Lung (tissue), 12 donors: Measurements from ENCODE around the gene RUSC2. TPM values are rescaled to one million over a fixed set of nuclear protein-coding genes. Genes with fewer than 3 reads are reported as not detected.
A peak's percentile ranks its signal among the peaks of the same experiment; 100 is the strongest.

Source experiments
- ATAC-seq: fragments of 200-7000 bp; cut with Tn5 transposase; one replicate; pipeline ENCODE4 v1.9.1; 2020; ENCODE audit warnings: moderate number of reproducible peaks; ENCODE audit not compliant: insufficient read depth, low FRiP score
- DNase-seq, 3 donors: peaks; one replicate each; pipeline ENCODE4 v3.0.0-alpha.2; 2013 to 2017
- H3K27ac ChIP-seq, 2 donors: one replicate each; pipeline ENCODE4 v1.5.1; 2013; ENCODE audit warnings: mild to moderate bottlenecking in 2 of 2, moderate library complexity in 2 of 2, control low read depth in 1 of 2, inconsistent platforms in 1 of 2, low read depth in 1 of 2, low read length in 1 of 2
- H3K27me3 ChIP-seq, 3 donors: one replicate each; pipeline ENCODE4 v1.5.1; 2013; ENCODE audit warnings: low read length in 2 of 3; ENCODE audit not compliant: control insufficient read depth in 3 of 3, insufficient read depth in 3 of 3
- H3K36me3 ChIP-seq, 4 donors: one replicate each; pipeline ENCODE4 v1.5.1; 2013; ENCODE audit warnings: low read length in 4 of 4, mild to moderate bottlenecking in 1 of 4, moderate library complexity in 1 of 4; ENCODE audit not compliant: control insufficient read depth in 4 of 4, insufficient read depth in 4 of 4
- H3K4me1 ChIP-seq, 5 donors: one replicate each; pipeline ENCODE4 v1.5.1; 2013; ENCODE audit warnings: low read length in 5 of 5, mild to moderate bottlenecking in 2 of 5, moderate library complexity in 1 of 5; ENCODE audit not compliant: control insufficient read depth in 5 of 5, insufficient read depth in 5 of 5
- H3K4me3 ChIP-seq: one replicate; pipeline ENCODE4 v1.5.1; 2013; ENCODE audit warnings: mild to moderate bottlenecking, control low read depth, moderate library complexity
- H3K9ac ChIP-seq, 2 donors: one replicate each; pipeline ENCODE4 v1.5.1; 2013; ENCODE audit warnings: low read length in 2 of 2, control low read depth in 1 of 2; ENCODE audit not compliant: insufficient read depth in 1 of 2
- H3K9me3 ChIP-seq, 4 donors: one replicate each; pipeline ENCODE4 v1.5.1; 2013; ENCODE audit warnings: low read length in 3 of 4, mild to moderate bottlenecking in 1 of 4, moderate library complexity in 1 of 4; ENCODE audit not compliant: control insufficient read depth in 4 of 4, insufficient read depth in 3 of 4
- WGBS, 2 donors: extraction: QIAGEN DNeasy Blood & Tissue Kit; methylation state at CpG; one replicate each; pipeline ENCODE4 v1.1.7; 2013; 5-methylcytosine and 5-hydroxymethylcytosine counted together
- polyA plus RNA-seq, 2 donors: library from polyadenylated mRNA; stranded (reverse); fragments of 200-250 nt; gene quantifications; one replicate each; pipeline ENCODE4 v1.2.1, GENCODE V29; 2013
- total RNA-seq, 2 donors: library from RNA; depleted of rRNA in 1 of 2; stranded (reverse); fragments of >200 nt in 1 of 2; gene quantifications; one replicate each; pipeline ENCODE4 v1.2.1, GENCODE V29; 2014 to 2021
- TF ChIP-seq, protein P1 (sequence below): IDR thresholded peaks from 2 replicates; pipeline ENCODE4 v1.5.1; 2012; ENCODE audit warnings: mild to moderate bottlenecking; ENCODE audit errors: control extremely low read depth, extremely low read depth
- donor health status: control.
- donor health status: control.
- donor health status: Bipolar disorder and iron deficiency.
- donor health status: healthy.
- donor health status: DM: yes; HTN: yes; CAD: no.

Gene RUSC2
- total and polyA plus RNA-seq, 4 donors = 12.2 to 25.7 (median 14.7) TPM

GRCh38 chr9:35452481-35452880, 37.4 kb upstream of the RUSC2 start:
- Histone ChIP-seq H3K9ac (no peak overlapping the region), H3K36me3 (no peaks in the 10 kb centered on the region), H3K4me1 (no peaks in the 10 kb centered on the region), H3K9me3 (peaks cover 0 to 4% (median 1%) of the 10 kb centered on the region in 4 donors), H3K27ac (no peak overlapping the region), H3K27me3 (peaks cover 0 to 3% (median 0%) of the 10 kb centered on the region in 3 donors), H3K4me3 (no peak overlapping the region)
- TF ChIP-seq, protein P1, sequence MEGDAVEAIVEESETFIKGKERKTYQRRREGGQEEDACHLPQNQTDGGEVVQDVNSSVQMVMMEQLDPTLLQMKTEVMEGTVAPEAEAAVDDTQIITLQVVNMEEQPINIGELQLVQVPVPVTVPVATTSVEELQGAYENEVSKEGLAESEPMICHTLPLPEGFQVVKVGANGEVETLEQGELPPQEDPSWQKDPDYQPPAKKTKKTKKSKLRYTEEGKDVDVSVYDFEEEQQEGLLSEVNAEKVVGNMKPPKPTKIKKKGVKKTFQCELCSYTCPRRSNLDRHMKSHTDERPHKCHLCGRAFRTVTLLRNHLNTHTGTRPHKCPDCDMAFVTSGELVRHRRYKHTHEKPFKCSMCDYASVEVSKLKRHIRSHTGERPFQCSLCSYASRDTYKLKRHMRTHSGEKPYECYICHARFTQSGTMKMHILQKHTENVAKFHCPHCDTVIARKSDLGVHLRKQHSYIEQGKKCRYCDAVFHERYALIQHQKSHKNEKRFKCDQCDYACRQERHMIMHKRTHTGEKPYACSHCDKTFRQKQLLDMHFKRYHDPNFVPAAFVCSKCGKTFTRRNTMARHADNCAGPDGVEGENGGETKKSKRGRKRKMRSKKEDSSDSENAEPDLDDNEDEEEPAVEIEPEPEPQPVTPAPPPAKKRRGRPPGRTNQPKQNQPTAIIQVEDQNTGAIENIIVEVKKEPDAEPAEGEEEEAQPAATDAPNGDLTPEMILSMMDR = no peak
- 92 to 95% methylated on average over 2 of the region's 2 CpGs for WGBS, 2 donors
- ATAC-seq (no peak), DNase-seq (no peak)

- Histone ChIP-seq H3K27me3 (peaks cover 0 to 3% (median 0%) of the 10 kb centered on the region in 3 donors), H3K27ac (no peak overlapping the region), H3K4me1 (no peaks in the 10 kb centered on the region), H3K4me3 (no peak overlapping the region), H3K9me3 (peaks cover 0 to 4% (median 1%) of the 10 kb centered on the region in 4 donors), H3K36me3 (no peaks in the 10 kb centered on the region), H3K9ac (no peak overlapping the region)
- no peak for DNase-seq
- ATAC-seq = no peak
- 85 to 88% methylated on average over 2 of the region's 2 CpGs for WGBS, 2 donors
- TF ChIP-seq, protein P1 = no peak
Observed at GRCh38 chr9:35453786-35454185, 36.1 kb upstream of the RUSC2 start.

DNA sequence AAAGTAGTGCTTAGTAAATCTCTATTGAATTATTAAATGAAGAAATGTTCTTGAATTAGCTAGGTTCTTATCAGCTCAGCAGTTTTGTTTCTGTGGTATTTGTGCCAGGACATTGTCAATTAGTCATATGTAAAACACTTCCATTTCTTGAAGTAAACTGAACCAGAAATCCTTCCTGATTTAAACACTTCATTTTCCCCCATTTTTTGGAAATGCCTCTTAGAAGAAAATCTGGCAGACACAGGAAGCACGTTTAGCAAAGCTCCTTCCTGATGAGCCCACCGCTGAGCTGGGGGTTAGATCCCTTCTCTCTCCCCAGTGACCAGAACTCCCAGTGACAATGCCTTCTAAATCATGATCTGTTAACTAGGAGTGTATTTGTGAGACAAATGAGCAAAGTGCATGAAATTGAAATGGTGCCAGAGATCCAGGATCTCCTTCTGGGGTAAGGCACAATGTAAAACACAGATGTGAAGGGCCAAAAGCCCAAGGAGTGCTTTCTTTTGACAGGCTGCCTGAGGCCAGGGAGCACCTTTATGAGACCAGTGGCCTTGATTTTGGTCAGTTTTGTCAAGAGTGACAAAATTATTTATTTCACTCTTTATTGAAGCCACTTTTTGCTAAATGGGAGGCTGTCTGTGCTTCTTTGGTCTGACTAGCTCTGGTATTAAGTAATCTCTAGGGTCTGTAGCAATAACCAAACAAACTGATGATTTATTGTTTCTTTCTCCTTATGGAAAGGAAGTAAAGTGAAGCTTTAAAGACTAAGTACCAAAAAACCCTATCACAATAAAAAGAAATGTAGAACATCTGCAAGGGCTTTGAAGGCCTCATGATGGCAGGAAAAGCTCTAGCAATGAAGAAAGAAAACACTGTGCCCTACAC, 25.5 kb upstream of the RUSC2 start:
- Histone ChIP-seq H3K27me3 (no peaks in the 10 kb centered on the region), H3K4me3 (no peak overlapping the region), H3K36me3 (no peaks in the 10 kb centered on the region), H3K9ac (no peak overlapping the region), H3K4me1 (peaks cover 0 to 12% (median 4%) of the 10 kb centered on the region in 5 donors), H3K27ac (no peak overlapping the region), H3K9me3 (peaks cover 0 to 15% (median 5%) of the 10 kb centered on the region in 4 donors)
- ATAC-seq (no peak), DNase-seq (peak; percentile 17 to 89 (median 78))
- TF ChIP-seq, protein P1 = no peak
- WGBS, 2 donors = 13 to 22% methylated on average over 2 of the region's 2 CpGs
